Heart right ventricle (tissue), 16 donors: Measurements from ENCODE around the gene DRICH1. TPM values are rescaled to one million over a fixed set of nuclear protein-coding genes. Genes with fewer than 3 reads are reported as not detected.
A peak's percentile ranks its signal among the peaks of the same experiment; 100 is the strongest.
"Not testable (repeated sequence)": the region's sequence is repeated elsewhere in the genome, so short reads cannot be mapped to it uniquely, and the experiment has no call there.

Experiments
- ATAC-seq, 8 donors: fragments of 200-7000 bp; cut with Tn5 transposase; one replicate each; pipeline ENCODE4 v1.9.1; 2020; ENCODE audit warnings: mild to moderate bottlenecking in 8 of 8, moderate library complexity in 8 of 8, moderate number of reproducible peaks in 1 of 8
- DNase-seq, 2 donors: peaks; one replicate each; pipeline ENCODE4 v3.0.0-alpha.2; 2020
- H3K27ac ChIP-seq, 10 donors: fragments of 200-600 bp; sonication (generic) in 2 of 10; one replicate each; pipeline versions ENCODE4 v1.5.0 to v1.8.0; 2020 to 2022; ENCODE audit warnings: mild to moderate bottlenecking in 3 of 10
- H3K27me3 ChIP-seq, 7 donors: fragments of 200-600 bp; one replicate each; pipeline ENCODE4 v1.8.0; 2021 to 2022; ENCODE audit warnings: mild to moderate bottlenecking in 2 of 7
- H3K36me3 ChIP-seq, 9 donors: fragments of 200-600 bp; sonication (generic) in 1 of 9; one replicate each; pipeline versions ENCODE4 v1.5.0 to v1.8.0; 2020 to 2022; ENCODE audit warnings: mild to moderate bottlenecking in 2 of 9
- H3K4me1 ChIP-seq, 9 donors: fragments of 200-600 bp; sonication (generic) in 1 of 9; one replicate each; pipeline versions ENCODE4 v1.5.0 to v1.8.0; 2020 to 2022; ENCODE audit warnings: mild to moderate bottlenecking in 4 of 9
- H3K4me3 ChIP-seq, 10 donors: fragments of 200-600 bp; sonication (generic) in 2 of 10; one replicate each; pipeline versions ENCODE4 v1.5.0 to v1.8.0; 2020 to 2022; ENCODE audit warnings: mild to moderate bottlenecking in 7 of 10, moderate library complexity in 2 of 10
- H3K9me3 ChIP-seq, 11 donors: fragments of 200-600 bp in 10 of 11; sonication (generic) in 2 of 11; one replicate each; pipeline versions ENCODE4 v1.5.0 to v1.8.0; 2013 to 2022; ENCODE audit warnings: mild to moderate bottlenecking in 2 of 11, control low read depth in 1 of 11, moderate library complexity in 1 of 11
- CTCF ChIP-seq, 9 donors: fragments of 200-600 bp; sonication (generic) in 2 of 9; IDR thresholded peaks; one replicate each; pipeline versions ENCODE4 v1.5.0 to v1.8.0; 2021 to 2022; ENCODE audit warnings: antibody characterized with exemption in 9 of 9, mild to moderate bottlenecking in 5 of 9, moderate library complexity in 1 of 9
- WGBS, 2 donors: extraction: QIAGEN DNeasy Blood & Tissue Kit; methylation state at CpG; one replicate each; pipeline ENCODE4 v1.1.7; 2013; ENCODE audit warnings: inconsistent platforms in 1 of 2; 5-methylcytosine and 5-hydroxymethylcytosine counted together
- intact Hi-C, 10 donors: fragments of 100-400 bp; cut with DNase I; formaldehyde crosslinking; loops; one replicate each; pipeline versions ENCODE4 v1.11.1 to v1.14.2; 2022
- polyA plus RNA-seq, 2 donors: library from polyadenylated mRNA; stranded (reverse); fragments of 200-250 nt; gene quantifications; one replicate each; pipeline ENCODE4 v1.2.3, GENCODE V29; 2013
- total RNA-seq, 10 donors: library from RNA; stranded (reverse); fragmentation: NEBNext Ultra II Directional in 3 of 10; extraction: Animal tissue kit (Norgen Biotek cat#: 25700) in 3 of 10; gene quantifications; one replicate each; pipeline versions ENCODE4 v1.2.1 to v1.2.4, GENCODE V29; 2021 to 2023
- donor health status: Arrhythmogenic right ventricular cardiomyopathy.
- donor health status: ischemic (EF 13 %, LVEDD 7.1; RV severe dilation, severe dysfunction).
- donor health status: healthy with polysubstance abuse.
- donor health status: DM: no; HTN: yes; CAD: no.
- donor health status: DM: no; HTN: no; CAD: no.
- donor health status: ischemic (EF 25% LVEDD 6.9; RV normal size, moderate dysfunction).
- donor health status: ischemic (EF 25% LVEDD 5.7; RV mildly dilated, moderate dysfunction).
- donor health status: healthy.
- donor health status: DM: yes; HTN: yes; CAD: no.
- donor health status: Ischemic cardiomyopathy.
- donor health status: ischemic (EF 35%, LVEDD 5.7; RV mildly dilated, moderate dysfunction).
- donor health status: nonischemic (EF 11% LVEDD 7.7; RV severe dilation, severe dysfunction).
- donor health status: DM: yes; HTN: yes; CAD: no.
- donor health status: PGD.
- donor health status: ischemic (EF 29% LVEDD 5.4; RV normal size, mild dysfunction).
- donor health status: nonischemic (EF 23%, LVEDD 6.1; RV moderate dilation, normal function).

Gene DRICH1
- total and polyA plus RNA-seq, 12 donors = 0.03 to 0.44 TPM; not detected in 10

GRCh38 chr22:23638611-23639010, 6.5 kb upstream of the DRICH1 start:
- Histone ChIP-seq H3K27me3 (no peaks in the 10 kb centered on the region), H3K27ac (no peak overlapping the region), H3K36me3 (peaks cover 0 to 9% (median 0%) of the 10 kb centered on the region in 9 donors), H3K9me3 (no peaks in the 10 kb centered on the region), H3K4me3 (no peak overlapping the region), H3K4me1 (no peaks in the 10 kb centered on the region)
- ATAC-seq (peak in 1 of 8 donors; percentile 13), DNase-seq (no peak)
- TF ChIP-seq CTCF (IDR thresholded peaks at IDR 0.05) = no peak
- 83 to 89% methylated on average over 11 to 12 of the region's 12 CpGs for WGBS, 2 donors
- intact Hi-C loops = loop anchor here in 1 of 10 donors (10.0 kb wide), 1 partner anchor 206 kb away; no protein-coding TSS in a partner anchor

GRCh38 chr22:23635291-23635690, 3.2 kb upstream of the DRICH1 start:
- H3K36me3 ChIP-seq, ATAC-seq, DNase-seq, H3K27ac ChIP-seq, H3K9me3 ChIP-seq, H3K27me3 ChIP-seq, H3K4me1 ChIP-seq, H3K4me3 ChIP-seq: not testable (repeated sequence)
- intact Hi-C loops = loop anchor here in 1 of 10 donors (10.0 kb wide), 1 partner anchor 210 kb away; no protein-coding TSS in a partner anchor
- WGBS, 2 donors = 88 to 92% methylated on average over 8 of the region's 8 CpGs

GRCh38 chr22:23628056-23628743, 3.9 kb downstream of the DRICH1 start:
- 69 to 85% methylated on average over 6 of the region's 6 CpGs for WGBS, 2 donors
- intact Hi-C loops = loop anchor here in 3 of 10 donors (5.0 to 10.0 kb wide), 4 partner anchors 137 to 229 kb away; partner anchors contain the start of genes SLC2A11 (in 2 of the 3), C22orf15 (in 1 of the 3) and CHCHD10 (in 1 of the 3)
- not testable (repeated sequence) for H3K9me3 ChIP-seq, H3K27ac ChIP-seq, ATAC-seq, H3K4me3 ChIP-seq, H3K36me3 ChIP-seq, DNase-seq, H3K4me1 ChIP-seq, H3K27me3 ChIP-seq

- ATAC-seq (peak; percentile 46 to 89 (median 80)), DNase-seq (peak; percentile 36 to 42)
- not testable (repeated sequence) for H3K9me3 ChIP-seq, H3K27me3 ChIP-seq, H3K27ac ChIP-seq, H3K4me1 ChIP-seq, H3K36me3 ChIP-seq, H3K4me3 ChIP-seq
- WGBS, 2 donors = 44 to 56% methylated on average over 3 of the region's 3 CpGs
- intact Hi-C loops = loop anchor here in 3 of 10 donors (5.0 to 10.0 kb wide), 4 partner anchors 137 to 230 kb away; partner anchors contain the start of genes SLC2A11 (in 2 of the 3), C22orf15 (in 1 of the 3) and CHCHD10 (in 1 of the 3)
- peak in 7 of 9 donors; percentile 31 to 54 (median 49) for TF ChIP-seq CTCF (IDR thresholded peaks at IDR 0.05)
Measured at GRCh38 chr22:23627401-23628055, 4.6 kb downstream of the DRICH1 start.

- 85 to 91% methylated on average over 2 of the region's 2 CpGs for WGBS, 2 donors
- H3K9me3 ChIP-seq = peaks cover 0 to 5% (median 0%) of the 10 kb centered on the region in 11 donors
- TF ChIP-seq CTCF (IDR thresholded peaks at IDR 0.05) = no peak
- DNase-seq (no peak), ATAC-seq (no peak)
- no peak overlapping the region for H3K27ac ChIP-seq
- H3K4me1 ChIP-seq = no peaks in the 10 kb centered on the region
- H3K4me3 ChIP-seq = no peak overlapping the region
- H3K36me3 ChIP-seq = no peaks in the 10 kb centered on the region
- H3K27me3 ChIP-seq = no peaks in the 10 kb centered on the region
- intact Hi-C loops = loop anchor here in 3 of 10 donors (5.0 to 10.0 kb wide), 4 partner anchors 138 to 231 kb away; partner anchors contain the start of genes SLC2A11 (in 2 of the 3), C22orf15 (in 1 of the 3) and CHCHD10 (in 1 of the 3)
Measured at GRCh38 chr22:23626286-23626975, 5.7 kb downstream of the DRICH1 start.
